OCI-M2 (cell line): ENCODE results near the gene NSA2.

ENCODE experiments used
- DNase-seq: peaks from one replicate; lab custom pipeline; 2025; ENCODE audit not compliant: unreplicated experiment; lab: John Stamatoyannopoulos, UW

Gene NSA2

GRCh38 chr5:74810915-74811314 is 43.9 kb downstream of the NSA2 start:
- DNase-seq, result no peak

GRCh38 chr5:74816875-74817274 is 49.8 kb downstream of the NSA2 start:
- DNase-seq, result no peak

GRCh38 chr5:74822288-74822687 is 55.2 kb downstream of the NSA2 start:
- no peak for DNase-seq

- no peak for DNase-seq
Observed at GRCh38 chr5:74829413-74829812, 62.4 kb downstream of the NSA2 start.
